ENCODE results near the gene DERL2.

- TF ChIP-seq EZH2 (IDR thresholded peaks at IDR 0.05; ENCODE audit: low read depth, unreplicated experiment): no peak
- no peak for TF ChIP-seq ETS1 (IDR thresholded peaks at IDR 0.05)
- no peak for TF ChIP-seq CTCF (conservative IDR thresholded peaks at IDR 0.05; ENCODE audit: low read depth in 2 of 2)
- no peak for TF ChIP-seq POLR2AphosphoS5 (IDR thresholded peaks at IDR 0.05; ENCODE audit: low read depth)
- no peak for TF ChIP-seq JUNB (IDR thresholded peaks at IDR 0.05; ENCODE audit: unreplicated experiment)
- no peak for TF ChIP-seq EZH2phosphoT487 (IDR thresholded peaks at IDR 0.05; ENCODE audit: unreplicated experiment)
- TF ChIP-seq ZNF114 (CRISPR knock-in tag; IDR thresholded peaks at IDR 0.05): no peak
Measured at GRCh38 chr17:5510771-5511170, 24.8 kb upstream of the DERL2 start.

Measured in GM23338 (cell line).